HG03097 (cell line): ENCODE measurements around the gene ZFYVE28.
"Not testable (repeated sequence)": the region's sequence is repeated elsewhere in the genome, so short reads cannot be mapped to it uniquely, and the experiment has no call there.

Source experiments
- ATAC-seq: cut with Tn5 transposase; IDR thresholded peaks from one replicate; pipeline ENCODE4 v1.9.1; 2021; ENCODE audit not compliant: unreplicated experiment, low FRiP score

Gene ZFYVE28

GRCh38 chr4:2236944-2237666 is 181.3 kb downstream of the ZFYVE28 start:
- ATAC-seq: no peak

GRCh38 chr4:2231082-2231481 is 187.4 kb downstream of the ZFYVE28 start:
- ATAC-seq: no peak

- no peak for ATAC-seq
Observed at GRCh38 chr4:2226261-2226660, 192.2 kb downstream of the ZFYVE28 start.

- ATAC-seq: no peak
Observed at GRCh38 chr4:2222838-2223237, 195.6 kb downstream of the ZFYVE28 start.

GRCh38 chr4:2221378-2221777 is 197.1 kb downstream of the ZFYVE28 start:
- ATAC-seq: not testable (repeated sequence)

- ATAC-seq: no peak
Observed at GRCh38 chr4:2220016-2220630, 198.3 kb downstream of the ZFYVE28 start.
